GM13977 (cell line): ENCODE measurements around the gene ADAMTS12.

Experiments
- DNase-seq: peaks from one replicate; pipeline ENCODE4 v3.0.0; 2012; ENCODE audit warnings: low spot score
- in situ Hi-C: fragments of 300-500 bp; cut with MboI; formaldehyde crosslinking; loops from one replicate; pipeline ENCODE4 v1.12.0; 2022; ENCODE audit warnings: low sequenced_read_pairs, low pct_unique_long_range_greater_than_20kb, mixed read lengths, inconsistent platforms; ENCODE audit not compliant: unreplicated experiment
- TF ChIP-seq, protein P1 (sequence below): IDR thresholded peaks from 2 replicates; pipeline ENCODE4 v1.5.1; 2012; ENCODE audit warnings: mild to moderate bottlenecking, control low read depth; ENCODE audit not compliant: insufficient read depth; ENCODE audit errors: extremely low read depth, missing control alignments

Gene ADAMTS12

DNA sequence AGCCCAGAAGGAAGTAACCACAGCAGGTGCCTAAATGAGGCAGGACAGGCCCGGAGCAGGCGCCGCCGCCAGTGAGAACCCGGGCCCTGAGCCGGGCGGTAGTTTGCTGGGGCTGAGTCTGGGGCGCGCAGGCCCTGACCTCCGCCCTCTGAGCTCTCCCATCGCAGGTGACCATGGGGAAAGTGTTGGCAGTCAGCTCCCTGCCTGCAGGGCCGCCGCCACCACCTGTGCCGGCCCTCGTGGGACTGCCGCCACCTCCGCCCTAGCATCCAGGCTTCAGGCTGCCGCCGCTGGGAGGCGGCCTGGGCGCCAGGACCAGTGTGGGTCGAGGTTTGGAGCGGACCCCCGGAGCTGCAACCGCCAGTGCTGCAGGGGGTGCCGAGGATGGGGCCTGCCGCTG, 389.9 kb downstream of the ADAMTS12 start:
- TF ChIP-seq, protein P1, sequence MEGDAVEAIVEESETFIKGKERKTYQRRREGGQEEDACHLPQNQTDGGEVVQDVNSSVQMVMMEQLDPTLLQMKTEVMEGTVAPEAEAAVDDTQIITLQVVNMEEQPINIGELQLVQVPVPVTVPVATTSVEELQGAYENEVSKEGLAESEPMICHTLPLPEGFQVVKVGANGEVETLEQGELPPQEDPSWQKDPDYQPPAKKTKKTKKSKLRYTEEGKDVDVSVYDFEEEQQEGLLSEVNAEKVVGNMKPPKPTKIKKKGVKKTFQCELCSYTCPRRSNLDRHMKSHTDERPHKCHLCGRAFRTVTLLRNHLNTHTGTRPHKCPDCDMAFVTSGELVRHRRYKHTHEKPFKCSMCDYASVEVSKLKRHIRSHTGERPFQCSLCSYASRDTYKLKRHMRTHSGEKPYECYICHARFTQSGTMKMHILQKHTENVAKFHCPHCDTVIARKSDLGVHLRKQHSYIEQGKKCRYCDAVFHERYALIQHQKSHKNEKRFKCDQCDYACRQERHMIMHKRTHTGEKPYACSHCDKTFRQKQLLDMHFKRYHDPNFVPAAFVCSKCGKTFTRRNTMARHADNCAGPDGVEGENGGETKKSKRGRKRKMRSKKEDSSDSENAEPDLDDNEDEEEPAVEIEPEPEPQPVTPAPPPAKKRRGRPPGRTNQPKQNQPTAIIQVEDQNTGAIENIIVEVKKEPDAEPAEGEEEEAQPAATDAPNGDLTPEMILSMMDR = no peak
- in situ Hi-C loops = no loop called here
- no peak for DNase-seq

DNA sequence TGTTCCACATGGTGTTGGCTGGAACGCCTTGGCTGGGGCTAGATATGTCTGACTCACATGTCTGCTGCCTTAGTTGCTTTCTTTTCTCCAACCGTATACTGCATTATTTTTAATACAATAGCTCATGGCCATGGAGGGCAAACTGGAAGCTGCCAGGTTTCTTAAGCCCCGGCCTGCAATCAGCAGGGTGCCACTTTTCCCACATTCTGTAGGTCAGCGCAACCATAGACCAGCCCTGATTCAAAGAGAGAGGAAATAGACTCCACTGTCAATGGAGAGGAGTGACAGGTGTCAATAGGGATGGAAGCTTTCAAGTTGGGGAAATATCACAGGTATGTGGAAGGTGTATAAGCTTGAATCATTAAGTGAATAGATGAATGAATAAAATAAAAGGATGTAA, 390.5 kb downstream of the ADAMTS12 start:
- TF ChIP-seq, protein P1 = no peak
- DNase-seq = no peak
- in situ Hi-C loops = no loop called here

DNA sequence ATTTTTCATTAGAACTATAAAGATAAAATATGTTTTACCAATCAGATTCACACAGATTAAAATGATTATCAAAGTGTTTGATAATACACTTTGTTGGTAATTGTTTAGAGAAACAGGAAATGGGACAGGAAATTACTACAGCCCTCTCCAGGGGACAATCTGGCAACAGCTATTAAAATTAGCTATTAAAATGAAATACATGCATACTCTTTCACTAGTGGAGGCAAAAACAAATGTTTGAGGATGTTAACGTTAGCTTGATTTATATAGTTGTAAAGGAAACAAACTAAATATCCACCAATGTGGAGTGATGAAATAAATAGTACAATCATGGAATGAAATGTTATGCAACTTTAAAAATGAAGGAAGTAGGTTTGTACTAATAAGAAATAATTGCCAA, 397.3 kb downstream of the ADAMTS12 start:
- TF ChIP-seq, protein P1 = no peak
- DNase-seq = no peak
- in situ Hi-C loops = no loop called here

- no peak for DNase-seq
- TF ChIP-seq, protein P1 = no peak
- in situ Hi-C loops = no loop called here
These were observed 399.8 kb downstream of the ADAMTS12 start for GRCh38 chr5:33491941-33492340.

DNA sequence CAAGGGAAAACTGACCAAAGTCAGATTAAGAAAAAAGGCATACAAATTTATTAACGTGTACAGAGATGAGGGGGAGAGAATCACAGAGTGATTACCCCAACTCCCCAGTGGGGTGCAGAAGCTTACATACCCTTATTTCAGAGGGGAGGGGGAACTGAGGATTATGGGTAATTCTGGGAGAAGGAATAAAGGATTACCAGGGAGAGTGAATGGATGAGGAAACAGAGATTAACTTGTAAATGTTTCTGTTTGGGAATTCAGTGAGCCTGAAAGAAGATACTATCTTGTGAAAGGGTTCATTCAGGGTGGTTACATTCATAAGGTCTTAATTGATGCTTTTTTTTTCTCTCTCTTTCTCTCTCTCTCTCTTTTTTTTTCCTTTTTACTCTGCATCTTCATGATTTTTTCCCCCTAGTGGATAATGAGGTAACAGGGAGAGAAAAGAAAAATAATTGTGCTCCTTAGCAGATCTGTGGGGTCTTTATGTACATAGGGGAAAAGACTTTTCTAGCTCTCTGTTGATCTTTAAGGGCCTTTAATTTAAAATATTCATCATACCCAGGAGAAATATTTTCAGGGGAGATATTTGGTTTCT, 401.6 kb downstream of the ADAMTS12 start:
- in situ Hi-C loops = no loop called here
- no peak for DNase-seq

DNA sequence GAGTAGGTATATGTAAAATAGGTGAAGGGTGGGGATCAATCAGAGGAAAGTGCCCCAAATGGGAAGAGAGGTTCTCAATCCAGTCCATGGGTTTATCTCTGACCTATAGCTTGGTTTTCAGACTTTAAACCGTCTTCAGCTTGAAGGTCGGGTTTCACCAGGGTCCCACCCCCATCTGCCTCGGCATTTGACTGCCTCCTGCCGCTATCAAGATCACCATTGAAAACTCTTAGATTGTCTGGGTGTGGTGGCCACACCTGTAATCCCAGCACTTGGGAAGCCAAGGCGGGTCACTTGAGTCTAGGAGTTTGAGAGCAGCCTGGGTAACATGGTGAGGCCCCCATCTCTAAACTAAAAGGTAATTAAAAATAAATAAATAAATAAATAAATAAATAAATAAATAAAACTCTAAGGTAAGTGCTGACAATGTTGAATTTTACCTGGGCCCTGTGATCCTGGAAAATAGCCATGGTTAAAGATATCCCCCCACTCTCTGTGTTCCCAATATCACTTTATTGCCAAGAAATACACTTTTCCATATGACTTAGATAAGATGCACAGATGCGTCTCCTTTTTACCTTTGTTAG, 402.2 kb downstream of the ADAMTS12 start:
- in situ Hi-C loops = no loop called here
- DNase-seq = no peak
- TF ChIP-seq, protein P1 = no peak

More for the DNA sequence above, 401.6 kb downstream of the ADAMTS12 start:
- TF ChIP-seq, protein P1 = no peak
